Activated CD8-positive, alpha-beta memory T cell treated with anti-CD3 and anti-CD28 coated beads, Interleukin-2, amount 10 ng/mL, durations not matched to agents 7 days and 5 days (primary cell): ENCODE measurements around the gene NAGPA. TPM values are rescaled to one million over a fixed set of nuclear protein-coding genes. Genes with fewer than 3 reads are reported as not detected.

Source experiments
- ATAC-seq: fragments of 150-1000 bp; cut with Tn5 transposase; one replicate; pipeline ENCODE4 v1.10.0; 2021; ENCODE audit warnings: moderate library complexity
- CTCF ChIA-PET: fragments of 350-600 bp; sonication (Branson Sonifier 250); formaldehyde crosslinking; loops from one replicate; lab custom pipeline; 2021; ENCODE audit warnings: antibody characterized with exemption; lab: Charles Lee
- DNase-seq: peaks from one replicate; pipeline ENCODE4 v3.0.0-alpha.2; 2020
- H3K27ac Mint-ChIP-seq: one replicate; pipeline ENCODE4 v1.8.0; 2021; ENCODE audit warnings: mild to moderate bottlenecking, mixed read lengths
- H3K27me3 Mint-ChIP-seq: one replicate; pipeline ENCODE4 v1.8.0; 2021; ENCODE audit warnings: mixed read lengths
- H3K36me3 Mint-ChIP-seq: one replicate; pipeline ENCODE4 v1.8.0; 2021; ENCODE audit warnings: mild to moderate bottlenecking, mixed read lengths
- H3K4me1 Mint-ChIP-seq: one replicate; pipeline ENCODE4 v1.8.0; 2021; ENCODE audit warnings: mixed read lengths
- H3K4me3 Mint-ChIP-seq: one replicate; pipeline ENCODE4 v1.8.0; 2021; ENCODE audit warnings: mild to moderate bottlenecking, moderate library complexity, mixed read lengths
- H3K9me3 Mint-ChIP-seq: one replicate; pipeline ENCODE4 v1.8.0; 2022; ENCODE audit warnings: low read depth, mixed read lengths
- total RNA-seq, 2 experiments: library from RNA; stranded (reverse); gene quantifications; one replicate each; pipeline ENCODE4 v1.2.3, GENCODE V29; 2021

The NAGPA gene
- total RNA-seq, 2 experiments from 2014 or later, result 9.7 to 12.1 TPM

DNA sequence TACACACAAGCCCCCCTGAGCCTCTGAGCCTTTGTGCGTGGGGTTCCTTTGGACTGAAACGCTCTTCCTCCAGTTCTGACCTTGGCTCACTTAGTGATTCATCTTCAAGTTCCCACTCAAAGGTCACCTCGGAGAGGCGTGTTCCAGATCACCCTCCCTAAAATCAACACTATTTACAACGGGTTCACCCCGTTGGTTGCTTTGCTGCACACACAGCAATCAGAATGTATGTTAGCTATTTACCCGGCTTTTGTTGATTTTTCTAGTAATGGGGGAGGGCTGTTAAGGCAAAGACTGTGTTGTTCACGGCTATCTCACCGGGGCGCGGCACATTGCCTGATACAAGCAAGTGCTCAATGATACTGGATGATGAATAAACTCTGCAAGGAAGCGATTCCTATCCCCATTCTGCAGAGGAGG, 977 bp downstream of the NAGPA start:
- H3K36me3 Mint-ChIP-seq, result no peaks in the 10 kb centered on the region
- H3K27ac Mint-ChIP-seq, result peak overlapping the region; percentile 42
- peaks cover 17% of the 10 kb centered on the region for H3K4me1 Mint-ChIP-seq
- CTCF ChIA-PET, result no interaction called here
- DNase-seq, result no peak
- no peak for ATAC-seq
- no peaks in the 10 kb centered on the region for H3K27me3 Mint-ChIP-seq
- peak overlapping the region; percentile 85 for H3K4me3 Mint-ChIP-seq
- no peaks in the 10 kb centered on the region for H3K9me3 Mint-ChIP-seq

DNA sequence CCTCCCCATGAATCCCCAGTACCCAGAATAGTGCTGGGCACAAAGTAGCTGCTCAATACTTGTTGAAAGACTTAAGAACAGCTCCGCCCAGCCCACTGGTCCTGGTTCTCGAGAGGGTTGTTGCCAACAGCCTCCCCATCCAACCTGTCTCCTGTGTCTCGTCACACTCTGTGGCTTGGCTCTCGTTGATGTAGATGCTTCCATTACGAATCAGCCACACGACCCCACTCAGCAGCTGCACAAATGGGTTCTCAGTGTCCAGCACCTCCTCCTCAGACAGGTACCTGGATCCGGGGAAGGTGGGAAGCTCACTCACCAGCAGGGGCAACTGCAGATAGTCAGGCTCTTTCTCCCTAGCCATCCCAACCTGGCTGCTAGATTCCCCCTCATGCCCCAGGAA, 2.1 kb downstream of the NAGPA start:
- Mint-ChIP-seq H3K36me3 (no peaks in the 10 kb centered on the region), H3K27ac (no peak overlapping the region), H3K27me3 (no peaks in the 10 kb centered on the region), H3K9me3 (no peaks in the 10 kb centered on the region), H3K4me3 (no peak overlapping the region), H3K4me1 (peaks cover 17% of the 10 kb centered on the region)
- ATAC-seq (no peak), DNase-seq (no peak)
- CTCF ChIA-PET, result no interaction called here

DNA sequence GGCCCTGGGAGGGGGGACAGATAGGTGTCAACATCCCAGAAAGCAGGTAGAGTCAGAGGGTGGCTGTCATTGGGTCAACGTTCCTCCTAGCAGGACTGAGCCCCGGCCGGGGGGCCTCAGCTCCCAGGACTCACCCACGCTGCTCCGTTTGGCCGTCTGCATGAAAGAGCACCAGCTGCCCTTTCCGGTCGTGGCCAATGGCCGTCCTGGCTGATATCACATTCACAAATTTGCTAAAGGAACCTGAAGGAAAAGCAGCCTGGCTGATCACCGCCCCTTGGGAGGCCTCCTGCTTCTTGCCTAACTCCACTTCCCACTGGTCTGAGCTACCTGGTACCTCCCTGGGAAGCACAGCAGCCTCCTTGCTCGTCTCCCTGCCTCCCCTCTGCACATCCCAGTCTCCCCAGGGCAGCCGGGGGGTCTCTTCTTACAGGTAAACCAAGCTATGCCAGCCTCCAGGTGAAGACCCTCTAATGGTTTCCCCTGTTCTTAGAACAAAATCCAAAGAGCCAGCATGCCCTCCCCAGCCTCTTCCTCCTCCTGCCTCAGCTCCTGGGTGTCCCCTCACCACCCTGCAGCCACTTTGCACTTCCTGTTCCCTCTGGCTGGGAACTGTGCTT, 3.4 kb downstream of the NAGPA start:
- DNase-seq, result no peak
- CTCF ChIA-PET, result no interaction called here
- H3K4me3 Mint-ChIP-seq, result no peak overlapping the region

DNA sequence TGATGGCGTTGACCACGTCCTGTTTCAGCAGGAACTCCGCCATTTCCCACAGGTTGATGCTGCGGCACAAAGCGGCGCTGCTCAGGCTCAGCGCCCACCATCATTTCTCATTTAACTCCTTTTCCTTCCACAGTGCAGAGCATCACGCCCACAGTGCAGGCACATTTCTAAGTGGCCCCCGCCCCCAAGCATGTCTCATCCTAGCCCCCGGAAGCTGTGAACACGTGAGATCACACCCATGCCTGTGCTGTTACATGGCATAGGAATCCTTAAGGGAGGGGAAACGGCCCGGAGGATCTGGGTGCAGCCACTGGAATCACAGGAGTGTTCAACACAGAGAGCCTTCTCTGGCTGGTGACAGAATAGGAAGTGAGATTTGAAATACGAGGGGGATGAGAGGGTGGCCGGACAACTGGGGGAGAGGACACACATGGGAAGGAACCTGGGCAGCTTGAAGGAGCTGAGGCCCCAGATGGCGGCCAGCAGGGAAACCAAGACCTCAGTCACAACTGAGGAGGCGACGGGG, 4.7 kb downstream of the NAGPA start:
- Mint-ChIP-seq H3K4me1 (peaks cover 10% of the 10 kb centered on the region), H3K36me3 (no peaks in the 10 kb centered on the region), H3K4me3 (no peak overlapping the region), H3K27ac (no peak overlapping the region), H3K9me3 (no peaks in the 10 kb centered on the region), H3K27me3 (no peaks in the 10 kb centered on the region)
- ATAC-seq (no peak), DNase-seq (no peak)
- CTCF ChIA-PET, result no interaction called here

More for the DNA sequence above, 3.4 kb downstream of the NAGPA start:
- Mint-ChIP-seq H3K27me3 (no peaks in the 10 kb centered on the region), H3K27ac (no peak overlapping the region), H3K9me3 (no peaks in the 10 kb centered on the region), H3K4me1 (peaks cover 17% of the 10 kb centered on the region), H3K36me3 (no peaks in the 10 kb centered on the region)
- no peak for ATAC-seq

DNA sequence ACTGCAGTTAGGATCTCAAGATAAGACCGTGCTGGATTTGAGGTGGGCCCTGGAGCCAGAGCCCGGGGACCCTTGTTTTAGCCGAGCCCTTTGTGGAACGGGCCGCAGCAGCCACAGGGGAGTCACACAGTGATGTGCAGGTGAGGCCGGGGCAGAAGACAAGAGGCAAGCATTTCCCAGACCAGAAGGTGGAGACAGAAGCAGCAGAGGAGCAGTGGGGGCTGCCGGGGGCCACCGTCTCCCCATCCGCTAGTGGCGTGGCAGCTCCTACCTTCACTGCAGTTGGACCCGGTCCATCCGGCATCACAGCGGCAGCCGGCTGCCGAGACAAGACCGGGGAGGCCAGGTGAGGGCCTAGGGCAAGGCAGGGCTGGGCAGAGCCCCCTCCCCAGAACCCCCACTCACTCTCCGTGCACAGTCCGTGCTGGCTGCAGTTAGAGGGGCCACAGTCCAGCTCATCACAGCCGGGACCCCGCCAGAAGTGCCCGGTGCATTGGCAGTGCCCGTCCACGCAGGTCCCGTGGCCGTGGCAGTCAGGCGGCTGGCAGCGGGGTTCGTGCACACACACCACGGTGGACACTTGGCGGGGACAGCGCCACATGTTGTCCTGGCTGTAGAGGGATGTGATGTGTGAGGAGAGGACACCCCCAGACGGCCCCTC, 6.0 kb downstream of the NAGPA start:
- peaks cover 5% of the 10 kb centered on the region for H3K4me1 Mint-ChIP-seq
- H3K4me3 Mint-ChIP-seq, result no peak overlapping the region
- DNase-seq (no peak), ATAC-seq (no peak)
- H3K9me3 Mint-ChIP-seq, result no peaks in the 10 kb centered on the region
- no peaks in the 10 kb centered on the region for H3K36me3 Mint-ChIP-seq
- CTCF ChIA-PET, result no interaction called here
- no peaks in the 10 kb centered on the region for H3K27me3 Mint-ChIP-seq
- H3K27ac Mint-ChIP-seq, result no peak overlapping the region

DNA sequence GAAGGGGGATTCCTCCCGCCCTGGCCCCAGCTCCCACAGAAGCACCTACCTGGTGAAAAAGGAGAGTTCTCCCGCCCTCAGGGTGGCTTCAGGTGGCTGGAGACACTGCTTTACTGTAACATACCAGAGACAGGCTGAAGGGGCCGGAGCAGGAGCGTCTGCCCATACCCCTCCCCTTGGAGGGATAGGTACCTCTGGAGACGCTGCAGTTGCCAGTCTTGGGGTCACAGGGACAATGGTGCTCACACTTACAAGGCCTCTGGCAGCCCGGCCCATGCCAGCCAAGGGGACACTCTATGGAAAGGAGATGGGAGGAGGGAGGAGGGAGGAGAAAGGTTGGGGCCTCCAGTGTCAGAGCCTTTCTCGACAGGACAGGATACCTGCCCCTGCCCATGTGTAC, 6.6 kb downstream of the NAGPA start:
- H3K4me1 Mint-ChIP-seq, result peaks cover 2% of the 10 kb centered on the region
- no peaks in the 10 kb centered on the region for H3K27me3 Mint-ChIP-seq
- H3K9me3 Mint-ChIP-seq, result no peaks in the 10 kb centered on the region
- no peak overlapping the region for H3K4me3 Mint-ChIP-seq
- no peaks in the 10 kb centered on the region for H3K36me3 Mint-ChIP-seq
- no peak for DNase-seq
- no peak for ATAC-seq
- no peak overlapping the region for H3K27ac Mint-ChIP-seq
- CTCF ChIA-PET, result no interaction called here

DNA sequence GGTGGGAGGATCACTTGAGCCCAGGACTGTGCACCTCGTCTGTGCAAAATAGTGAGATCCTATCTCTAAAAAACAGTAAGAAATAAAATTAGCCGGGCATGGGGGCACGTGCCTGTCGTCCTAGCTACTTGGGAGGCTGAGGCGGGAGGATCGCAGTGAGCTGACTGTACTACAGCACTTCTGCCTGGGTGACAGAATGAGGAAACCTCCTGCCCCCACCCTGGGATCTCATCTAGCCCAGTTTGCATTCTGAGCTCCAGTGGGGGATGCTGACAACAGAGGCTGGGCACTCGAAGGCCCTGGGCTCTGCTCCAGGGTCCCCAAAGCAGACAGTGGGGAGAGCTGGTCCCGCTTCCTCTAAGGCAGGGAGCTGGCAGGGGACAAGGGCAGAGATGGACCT, 7.1 kb downstream of the NAGPA start:
- H3K27me3 Mint-ChIP-seq, result no peaks in the 10 kb centered on the region
- H3K36me3 Mint-ChIP-seq, result no peaks in the 10 kb centered on the region
- CTCF ChIA-PET, result no interaction called here
- no peaks in the 10 kb centered on the region for H3K4me1 Mint-ChIP-seq
- H3K9me3 Mint-ChIP-seq, result no peaks in the 10 kb centered on the region
- H3K27ac Mint-ChIP-seq, result no peak overlapping the region
- no peak for DNase-seq
- ATAC-seq, result no peak
- H3K4me3 Mint-ChIP-seq, result no peak overlapping the region

DNA sequence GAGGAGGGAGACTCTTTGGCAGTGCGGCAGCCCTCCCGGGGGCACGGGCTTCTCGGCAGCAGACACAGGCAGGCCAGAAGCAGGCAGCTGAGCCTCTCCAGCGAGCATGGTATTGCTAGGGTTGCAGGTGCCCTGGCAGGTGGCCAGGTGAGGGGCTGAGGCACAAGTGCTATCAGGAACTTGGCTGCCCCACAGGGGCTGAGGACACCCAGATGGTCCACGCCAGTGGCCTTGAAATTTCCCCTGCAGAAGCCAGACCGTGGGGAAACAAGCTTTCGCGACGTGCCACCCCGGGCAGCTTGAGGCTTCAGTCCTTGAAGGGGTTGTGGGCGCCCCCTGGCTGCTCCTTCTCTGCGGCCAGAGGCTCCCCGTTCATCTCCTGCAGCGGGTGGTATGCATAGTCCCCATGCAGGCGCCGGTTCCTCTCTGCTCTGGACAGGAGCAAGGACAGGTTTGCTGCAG, 8.5 kb downstream of the NAGPA start:
- H3K4me3 Mint-ChIP-seq, result no peak overlapping the region
- DNase-seq (no peak), ATAC-seq (no peak)
- no peaks in the 10 kb centered on the region for H3K36me3 Mint-ChIP-seq
- no peak overlapping the region for H3K27ac Mint-ChIP-seq
- CTCF ChIA-PET, result interaction anchor here (1.3 kb wide), 1 partner anchor 9 kb away, joined by 5 read pairs; the partner anchor contains the start of gene NAGPA
- no peaks in the 10 kb centered on the region for H3K9me3 Mint-ChIP-seq
- no peaks in the 10 kb centered on the region for H3K4me1 Mint-ChIP-seq
- no peaks in the 10 kb centered on the region for H3K27me3 Mint-ChIP-seq

DNA sequence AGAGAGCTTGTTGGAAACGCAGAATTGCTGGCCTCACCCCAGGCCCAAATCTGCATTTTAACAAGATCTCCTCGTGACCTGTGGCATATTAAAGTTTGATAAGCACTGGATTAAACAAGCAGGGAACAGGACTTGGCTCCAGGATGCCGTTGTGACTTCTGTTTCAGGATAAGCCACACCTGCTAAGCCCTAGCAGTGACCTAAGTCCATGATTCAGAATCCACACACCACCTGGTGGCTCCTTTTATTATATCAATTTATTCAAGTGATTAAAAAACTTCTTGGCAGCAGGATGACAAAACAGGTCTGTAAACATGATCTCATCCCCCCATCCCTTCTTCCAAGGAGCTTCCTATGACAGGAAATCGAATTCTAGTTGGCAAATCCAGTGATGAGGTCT, 9.1 kb downstream of the NAGPA start:
- no peaks in the 10 kb centered on the region for H3K36me3 Mint-ChIP-seq

DNA sequence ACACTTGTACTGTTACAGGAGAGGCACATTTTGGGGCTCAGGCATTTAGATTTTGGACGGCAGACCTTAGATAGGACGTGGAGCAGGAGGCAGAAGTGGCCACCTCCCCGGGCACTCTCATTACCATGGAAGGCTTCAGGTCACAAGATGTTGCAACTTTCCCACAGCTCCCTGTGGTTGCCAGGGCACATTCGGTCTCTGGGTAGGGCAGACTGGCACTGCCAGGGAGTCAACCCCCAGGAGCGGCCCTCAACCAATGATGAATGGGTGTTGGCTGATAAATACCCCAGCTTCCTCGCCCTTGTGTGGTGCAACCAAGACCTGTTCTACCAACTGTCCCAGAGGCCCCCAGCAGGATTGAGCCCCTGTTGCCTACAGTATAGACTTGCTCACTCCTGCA, 11.2 kb downstream of the NAGPA start:
- CTCF ChIA-PET, result interaction anchor here (0.7 kb wide), 1 partner anchor 92 kb away, joined by 3 read pairs; no protein-coding TSS in a partner anchor
- ATAC-seq (no peak), DNase-seq (no peak)
- Mint-ChIP-seq H3K9me3 (no peaks in the 10 kb centered on the region), H3K4me1 (no peaks in the 10 kb centered on the region), H3K36me3 (no peaks in the 10 kb centered on the region), H3K27ac (no peak overlapping the region), H3K27me3 (no peaks in the 10 kb centered on the region), H3K4me3 (no peak overlapping the region)

More for the DNA sequence above, 9.1 kb downstream of the NAGPA start:
- DNase-seq, result no peak
- H3K4me1 Mint-ChIP-seq, result no peaks in the 10 kb centered on the region
- H3K27me3 Mint-ChIP-seq, result no peaks in the 10 kb centered on the region
- H3K9me3 Mint-ChIP-seq, result no peaks in the 10 kb centered on the region
- no peak overlapping the region for H3K27ac Mint-ChIP-seq
- no peak for ATAC-seq
- CTCF ChIA-PET, result interaction anchor here (1.3 kb wide), 1 partner anchor 10 kb away, joined by 5 read pairs; the partner anchor contains the start of gene NAGPA
- no peak overlapping the region for H3K4me3 Mint-ChIP-seq

DNA sequence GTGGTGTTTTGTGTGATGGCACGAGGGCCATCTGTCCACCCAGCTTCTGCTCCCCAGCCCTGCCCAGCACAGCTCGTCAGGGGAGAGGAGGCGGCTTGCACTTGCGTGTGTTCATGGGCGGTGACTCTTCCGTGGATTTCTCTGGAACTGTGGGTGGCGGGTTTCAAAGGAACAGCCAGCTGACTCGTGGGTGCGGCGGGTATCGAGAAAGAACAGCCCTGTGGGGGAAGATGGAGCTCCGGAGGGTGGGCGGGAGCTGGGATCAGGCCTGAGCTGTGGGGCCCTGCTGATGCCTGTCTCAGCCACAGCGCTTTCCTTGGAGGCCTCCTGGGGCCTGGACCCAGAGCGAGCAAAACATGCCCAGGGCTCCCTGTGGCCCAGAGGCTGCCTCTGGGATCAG, 13.2 kb downstream of the NAGPA start:
- Mint-ChIP-seq H3K9me3 (no peaks in the 10 kb centered on the region), H3K4me1 (no peaks in the 10 kb centered on the region), H3K27me3 (no peaks in the 10 kb centered on the region), H3K36me3 (no peaks in the 10 kb centered on the region), H3K27ac (no peak overlapping the region), H3K4me3 (no peak overlapping the region)
- DNase-seq (no peak), ATAC-seq (no peak)
- CTCF ChIA-PET, result interaction anchor here (1.5 kb wide), 1 partner anchor 17 kb away, joined by 3 read pairs; no protein-coding TSS in a partner anchor

DNA sequence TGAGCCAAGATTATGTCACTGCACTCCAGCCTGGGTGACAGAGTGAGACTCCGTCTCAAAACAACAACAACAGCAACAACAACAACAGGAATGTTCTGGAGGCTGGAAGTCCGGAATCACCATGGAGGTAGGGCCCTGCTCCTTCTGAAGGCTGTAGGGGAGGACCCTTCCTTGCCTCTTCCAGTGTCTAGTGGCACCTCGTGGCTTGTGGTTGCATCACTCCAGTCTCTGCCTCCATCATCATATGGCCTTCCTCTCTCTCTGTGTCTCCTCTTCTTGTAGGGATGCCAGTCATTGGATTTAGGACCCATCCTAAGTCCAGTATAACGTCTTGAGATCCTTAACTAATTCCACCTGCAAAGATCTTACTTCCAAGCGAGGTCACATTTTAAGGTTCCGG, 14.0 kb downstream of the NAGPA start:
- no peaks in the 10 kb centered on the region for H3K9me3 Mint-ChIP-seq
- no peaks in the 10 kb centered on the region for H3K36me3 Mint-ChIP-seq
- ATAC-seq, result no peak
- CTCF ChIA-PET, result interaction anchor here (1.5 kb wide), 1 partner anchor 16 kb away, joined by 3 read pairs; no protein-coding TSS in a partner anchor
- DNase-seq, result no peak
- no peak overlapping the region for H3K4me3 Mint-ChIP-seq
- no peaks in the 10 kb centered on the region for H3K27me3 Mint-ChIP-seq
- no peaks in the 10 kb centered on the region for H3K4me1 Mint-ChIP-seq
- no peak overlapping the region for H3K27ac Mint-ChIP-seq

DNA sequence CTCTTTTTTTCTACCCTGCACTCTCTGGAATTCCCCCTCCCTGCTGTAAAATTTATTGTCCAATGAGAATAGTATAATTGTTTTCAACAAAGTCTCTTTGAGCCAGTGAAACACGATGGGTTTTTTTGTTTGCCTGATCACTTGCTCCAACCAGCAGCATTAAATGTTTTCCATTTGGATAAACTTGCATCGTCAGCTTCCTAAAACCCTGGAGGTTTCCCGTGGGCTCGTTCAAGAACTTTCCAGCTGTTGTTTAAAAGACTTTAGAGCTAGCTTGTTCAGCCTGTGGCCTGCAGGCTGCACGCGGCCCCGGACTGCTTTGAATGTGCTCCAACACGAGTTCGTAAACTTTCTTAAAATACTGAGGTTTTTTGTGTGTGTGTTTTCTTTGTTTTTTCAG, 14.9 kb downstream of the NAGPA start:
- CTCF ChIA-PET, result no interaction called here
- no peaks in the 10 kb centered on the region for H3K9me3 Mint-ChIP-seq
- DNase-seq (no peak), ATAC-seq (no peak)
- H3K36me3 Mint-ChIP-seq, result no peaks in the 10 kb centered on the region
- no peak overlapping the region for H3K4me3 Mint-ChIP-seq
- H3K27ac Mint-ChIP-seq, result no peak overlapping the region
- no peaks in the 10 kb centered on the region for H3K4me1 Mint-ChIP-seq
- no peaks in the 10 kb centered on the region for H3K27me3 Mint-ChIP-seq

DNA sequence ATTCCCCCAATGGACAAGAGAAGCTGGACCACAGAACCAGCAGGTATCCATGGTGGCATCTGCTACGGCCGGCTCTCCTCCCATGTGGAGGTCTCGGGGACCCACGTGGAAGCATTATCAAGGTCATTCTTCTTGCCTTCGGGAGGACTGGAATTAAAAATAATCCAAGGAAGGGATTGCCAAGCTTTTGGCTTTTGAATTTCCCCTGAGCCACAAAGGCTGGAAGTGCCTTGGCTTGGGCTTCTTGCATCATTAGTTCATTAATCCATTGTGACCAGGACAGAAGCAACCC, 16.1 kb downstream of the NAGPA start:
- H3K9me3 Mint-ChIP-seq, result no peaks in the 10 kb centered on the region
- no peaks in the 10 kb centered on the region for H3K36me3 Mint-ChIP-seq
- CTCF ChIA-PET, result no interaction called here
- no peak overlapping the region for H3K27ac Mint-ChIP-seq
- DNase-seq (no peak), ATAC-seq (no peak)
- no peaks in the 10 kb centered on the region for H3K4me1 Mint-ChIP-seq
- H3K4me3 Mint-ChIP-seq, result no peak overlapping the region
- H3K27me3 Mint-ChIP-seq, result no peaks in the 10 kb centered on the region
